Measurements from ENCODE around the gene FAM83D. TPM values are rescaled to one million over a fixed set of nuclear protein-coding genes. Genes with fewer than 3 reads are reported as not detected.

The FAM83D gene
- total RNA-seq, 4 donors from 2014 or later, result 0.93 to 3.2 (median 1.3) TPM

DNA sequence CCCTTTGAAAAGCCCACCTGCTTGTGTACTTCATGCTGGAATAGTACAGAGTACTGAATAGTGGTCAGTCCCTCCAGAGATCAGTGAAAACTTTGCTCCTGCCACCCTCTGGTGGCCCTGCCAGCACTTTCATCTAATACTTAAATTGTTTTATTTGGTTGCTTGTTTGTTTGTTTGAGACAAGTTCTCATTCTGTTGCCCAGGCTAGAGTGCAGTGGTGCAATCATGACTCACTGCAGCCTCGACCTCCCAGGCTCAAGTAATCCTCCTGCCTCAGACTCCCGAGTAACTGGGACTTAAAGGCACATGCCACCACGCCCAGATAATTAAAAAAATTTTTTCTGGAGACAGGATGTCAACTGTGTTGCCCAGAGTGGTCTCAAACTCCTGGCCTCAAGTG lies 9.1 kb downstream of the FAM83D start:
- no peak for DNase-seq (ENCODE audit: low spot score)
- TF ChIP-seq, protein P1, sequence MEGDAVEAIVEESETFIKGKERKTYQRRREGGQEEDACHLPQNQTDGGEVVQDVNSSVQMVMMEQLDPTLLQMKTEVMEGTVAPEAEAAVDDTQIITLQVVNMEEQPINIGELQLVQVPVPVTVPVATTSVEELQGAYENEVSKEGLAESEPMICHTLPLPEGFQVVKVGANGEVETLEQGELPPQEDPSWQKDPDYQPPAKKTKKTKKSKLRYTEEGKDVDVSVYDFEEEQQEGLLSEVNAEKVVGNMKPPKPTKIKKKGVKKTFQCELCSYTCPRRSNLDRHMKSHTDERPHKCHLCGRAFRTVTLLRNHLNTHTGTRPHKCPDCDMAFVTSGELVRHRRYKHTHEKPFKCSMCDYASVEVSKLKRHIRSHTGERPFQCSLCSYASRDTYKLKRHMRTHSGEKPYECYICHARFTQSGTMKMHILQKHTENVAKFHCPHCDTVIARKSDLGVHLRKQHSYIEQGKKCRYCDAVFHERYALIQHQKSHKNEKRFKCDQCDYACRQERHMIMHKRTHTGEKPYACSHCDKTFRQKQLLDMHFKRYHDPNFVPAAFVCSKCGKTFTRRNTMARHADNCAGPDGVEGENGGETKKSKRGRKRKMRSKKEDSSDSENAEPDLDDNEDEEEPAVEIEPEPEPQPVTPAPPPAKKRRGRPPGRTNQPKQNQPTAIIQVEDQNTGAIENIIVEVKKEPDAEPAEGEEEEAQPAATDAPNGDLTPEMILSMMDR (IDR thresholded peaks at IDR 0.05), result no peak
- ATAC-seq (ENCODE audit: low FRiP score), result no peak

DNA sequence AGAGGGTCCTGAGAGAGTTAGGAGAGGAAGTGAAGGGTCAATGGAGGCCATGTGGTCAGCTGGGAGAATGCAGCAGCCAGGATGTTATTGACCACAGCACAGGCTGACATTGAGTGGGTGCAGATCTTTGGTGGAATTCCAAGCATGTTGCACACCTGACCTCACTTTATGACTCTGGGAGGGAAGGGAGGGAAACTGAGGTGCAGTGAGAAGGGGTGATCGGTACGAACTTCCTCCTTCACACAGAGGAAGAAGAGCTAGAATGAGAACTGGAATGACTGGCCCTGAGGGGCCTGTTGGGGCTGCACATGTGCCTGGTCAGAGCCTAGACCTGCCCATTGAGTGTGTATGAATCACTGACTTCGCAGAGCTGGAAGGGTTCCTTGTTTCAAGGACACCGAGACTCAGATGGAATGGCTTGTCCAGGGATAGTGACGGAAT lies 9.8 kb downstream of the FAM83D start:
- no peak for DNase-seq (ENCODE audit: low spot score)
- TF ChIP-seq, protein P1 (IDR thresholded peaks at IDR 0.05), result no peak
- ATAC-seq (ENCODE audit: low FRiP score), result no peak

DNA sequence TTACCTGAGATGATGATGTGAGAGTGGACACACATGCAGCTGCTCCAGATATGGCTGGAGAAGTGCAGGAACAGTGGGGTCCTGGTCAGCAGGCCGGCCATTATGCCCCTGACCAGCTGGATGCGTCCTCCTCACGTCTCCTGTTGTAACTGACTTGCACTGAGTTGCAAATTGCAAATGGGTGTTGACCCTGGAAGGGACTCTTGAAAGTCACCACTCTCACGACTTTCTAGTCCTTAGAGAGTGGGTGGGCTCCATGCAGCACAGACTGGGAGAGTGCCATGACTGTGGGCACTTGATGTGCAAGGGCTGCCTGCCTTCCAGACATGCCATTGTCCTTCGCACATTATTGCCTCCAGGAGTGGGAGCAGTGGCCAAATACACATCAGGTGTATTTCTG lies 10.8 kb downstream of the FAM83D start:
- DNase-seq (ENCODE audit: low spot score), result no peak
- TF ChIP-seq, protein P1 (IDR thresholded peaks at IDR 0.05), result no peak
- no peak for ATAC-seq (ENCODE audit: low FRiP score)

DNA sequence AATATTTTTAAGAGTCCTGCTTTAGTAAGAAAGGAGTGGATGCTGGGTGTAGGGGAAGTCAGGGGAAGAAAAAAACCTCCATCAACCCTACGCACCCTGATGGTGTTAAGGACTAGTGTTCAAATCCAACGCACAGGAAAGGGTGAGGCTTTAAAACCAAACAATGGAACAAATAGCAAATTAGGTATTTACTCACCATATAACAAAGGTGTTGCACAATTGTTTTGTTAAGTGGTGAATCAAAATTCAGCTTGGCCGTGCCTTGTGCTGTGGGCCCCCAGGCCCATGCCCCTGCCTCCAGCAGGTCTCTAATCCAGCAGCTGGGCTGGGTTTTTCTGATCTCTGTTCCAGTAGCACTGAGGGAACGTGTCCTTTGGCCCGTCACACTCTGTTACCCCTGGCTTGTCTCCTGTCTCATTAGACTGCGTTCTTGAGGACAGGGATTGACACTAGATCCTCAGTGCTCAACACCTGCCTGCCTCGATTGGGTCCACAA lies 11.8 kb downstream of the FAM83D start:
- no peak for DNase-seq (ENCODE audit: low spot score)
- TF ChIP-seq, protein P1 (IDR thresholded peaks at IDR 0.05), result no peak
- no peak for ATAC-seq (ENCODE audit: low FRiP score)

DNA sequence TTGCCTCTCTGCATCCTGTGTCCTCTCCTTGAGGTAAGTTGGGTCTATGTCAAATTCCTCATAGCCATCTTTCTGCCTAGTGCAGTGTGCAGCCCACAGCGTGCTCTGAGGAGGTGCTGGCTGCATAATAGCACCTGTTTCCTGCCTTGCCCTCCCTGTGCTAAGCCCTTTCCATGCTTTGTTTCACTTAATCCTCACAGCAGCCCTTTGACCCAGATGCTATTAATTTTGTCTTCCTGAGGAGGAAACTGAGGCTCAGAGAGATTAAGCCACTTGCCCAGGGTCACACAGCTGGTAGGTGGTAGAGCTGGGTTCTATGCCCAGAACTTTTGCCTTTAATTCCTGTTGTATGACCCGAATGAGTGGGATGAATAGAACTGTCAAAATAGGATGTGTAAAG lies 13.5 kb downstream of the FAM83D start:
- DNase-seq (ENCODE audit: low spot score), result no peak
- no peak for ATAC-seq (ENCODE audit: low FRiP score)

DNA sequence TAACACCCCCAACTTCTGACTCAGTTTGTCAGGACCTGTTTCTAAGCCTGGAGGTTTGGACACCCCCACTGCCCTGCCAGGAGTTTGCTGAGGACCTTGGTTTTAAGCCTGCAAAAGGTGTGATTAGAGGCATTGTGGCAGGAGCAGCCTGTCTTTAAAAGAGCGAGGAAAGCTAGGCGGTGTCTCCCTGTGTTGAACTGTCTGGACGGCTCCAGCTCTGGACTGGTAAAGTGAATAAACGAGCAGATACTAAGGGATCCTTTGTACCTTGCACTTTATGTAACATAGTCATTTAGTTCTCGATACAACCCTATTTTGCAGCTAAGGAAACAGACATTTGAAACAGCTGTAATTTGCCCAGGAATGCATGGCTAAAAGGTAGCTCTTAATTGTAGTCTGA lies 14.4 kb downstream of the FAM83D start:
- DNase-seq (ENCODE audit: low spot score) (no peak), ATAC-seq (ENCODE audit: low FRiP score) (no peak)
- TF ChIP-seq, protein P1 (IDR thresholded peaks at IDR 0.05), result no peak

More for the DNA sequence above, 13.5 kb downstream of the FAM83D start:
- TF ChIP-seq, protein P1 (IDR thresholded peaks at IDR 0.05), result no peak

DNA sequence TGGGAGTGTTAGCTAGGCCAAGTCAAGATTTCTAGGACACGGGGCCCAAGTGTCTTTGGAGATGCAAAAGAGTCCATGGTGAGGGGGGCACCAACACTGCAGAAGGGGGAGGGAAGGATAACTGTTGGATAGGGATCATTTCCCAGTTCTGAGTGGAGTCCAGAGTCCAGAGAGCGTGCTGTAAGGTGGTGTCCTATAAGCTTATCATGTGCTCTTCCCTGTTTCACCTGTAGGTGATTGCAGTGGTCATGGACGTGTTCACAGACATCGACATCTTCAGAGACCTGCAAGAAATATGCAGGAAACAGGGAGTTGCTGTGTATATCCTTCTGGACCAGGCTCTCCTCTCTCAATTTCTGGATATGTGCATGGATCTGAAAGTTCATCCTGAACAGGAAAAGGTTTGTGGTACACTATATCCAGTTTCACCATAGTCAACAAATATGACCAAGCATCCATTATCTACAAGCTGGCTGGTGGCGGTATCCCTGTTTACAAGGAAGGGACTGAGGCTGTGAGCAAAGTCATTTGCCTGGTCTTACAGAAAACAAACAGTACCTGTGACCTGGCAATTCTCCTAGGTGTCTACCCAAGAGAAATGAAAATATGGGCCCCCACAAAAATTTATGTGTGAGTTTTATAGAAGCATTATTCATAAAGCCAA lies 15.6 kb downstream of the FAM83D start:
- no peak for ATAC-seq (ENCODE audit: low FRiP score)
- no peak for DNase-seq (ENCODE audit: low spot score)
- TF ChIP-seq, protein P1 (IDR thresholded peaks at IDR 0.05), result no peak
